Transverse colon (tissue), 4 donors: Measurements from ENCODE around the gene LCLAT1. TPM values are rescaled to one million over a fixed set of nuclear protein-coding genes. Genes with fewer than 3 reads are reported as not detected.

Experiments
- DNase-seq: peaks from one replicate; pipeline ENCODE4 v3.0.0-alpha.2; 2019
- H3K27ac ChIP-seq, 4 donors: fragments of 200-600 bp; sonication (generic); 2 replicates each; pipeline ENCODE4 v1.5.1; 2016 to 2018; ENCODE audit warnings: inconsistent platforms in 4 of 4
- H3K27me3 ChIP-seq: fragments of 200-600 bp; sonication (generic); 2 replicates; pipeline ENCODE4 v1.5.1; 2017; ENCODE audit warnings: inconsistent platforms
- H3K36me3 ChIP-seq, 4 donors: fragments of 200-600 bp; sonication (generic); 2 replicates each; pipeline ENCODE4 v1.5.1; 2017 to 2019; ENCODE audit warnings: inconsistent platforms in 4 of 4
- H3K4me1 ChIP-seq, 4 donors: fragments of 200-600 bp; sonication (generic); 2 replicates each; pipeline ENCODE4 v1.5.1; 2017 to 2020; ENCODE audit warnings: inconsistent platforms in 4 of 4
- H3K4me3 ChIP-seq, 4 donors: fragments of 200-600 bp; sonication (generic); 1 replicate in 1 of 4; 2 replicates in 3 of 4; pipeline versions ENCODE4 v1.5.1 to v1.6.1; 2017 to 2019; ENCODE audit warnings: inconsistent platforms in 4 of 4
- H3K9me3 ChIP-seq, 2 donors: fragments of 200-600 bp; sonication (generic); 2 replicates each; pipeline ENCODE4 v1.5.1; 2017 to 2019; ENCODE audit warnings: inconsistent platforms in 2 of 2
- CTCF ChIP-seq, 5 experiments: fragments of 200-600 bp in 3 of 5; fragments of 450-650 bp in 2 of 5; sonication (generic) in 3 of 5; IDR thresholded peaks; 1 replicate in 2 of 5; 2 replicates in 3 of 5; pipeline ENCODE4 v1.5.1; 2016 to 2017; ENCODE audit warnings: antibody characterized with exemption in 5 of 5, inconsistent platforms in 3 of 5, mild to moderate bottlenecking in 2 of 5, moderate library complexity in 1 of 5
- EP300 ChIP-seq: sonication (generic); formaldehyde crosslinking; IDR thresholded peaks from one replicate; pipeline ENCODE4 v1.6.1; 2017; ENCODE audit warnings: antibody characterized with exemption, low read depth
- POLR2A ChIP-seq: fragments of 450-650 bp; IDR thresholded peaks from one replicate; pipeline ENCODE4 v1.6.1; 2016; ENCODE audit warnings: antibody characterized with exemption, mild to moderate bottlenecking, moderate library complexity
- POLR2AphosphoS5 ChIP-seq, 3 donors: sonication (generic); formaldehyde crosslinking; IDR thresholded peaks; one replicate each; pipeline ENCODE4 v1.6.1; 2016; ENCODE audit warnings: antibody characterized with exemption in 3 of 3
- WGBS, 2 donors: methylation state at CpG; one replicate each; pipeline ENCODE4 v1.1.5; 2018; ENCODE audit warnings: low coverage in 1 of 2; 5-methylcytosine and 5-hydroxymethylcytosine counted together
- in situ Hi-C, 4 donors: fragments of 200-750 bp; cut with MboI; loops; one replicate each; pipeline versions ENCODE4 v1.15.0 to v1.15.1; 2017; ENCODE audit warnings: low sequenced_read_pairs in 3 of 4, low pct_ligation_motif_present in 1 of 4, low pct_unique_long_range_greater_than_20kb in 1 of 4
- intact Hi-C: fragments of 100-400 bp; cut with DNase I; formaldehyde crosslinking; loops from one replicate; pipeline ENCODE4 v1.15.1; 2023; ENCODE audit warnings: low total_unique reads
- total RNA-seq, 4 donors: library from RNA; depleted of rRNA; stranded (reverse); fragments of >200 nt; gene quantifications; one replicate each; pipeline ENCODE4 v1.1.0, GENCODE V29; 2016

LCLAT1 gene
- total RNA-seq, 4 donors from 2014 or later: 10.9 to 26.5 (median 16.6) TPM

- Histone ChIP-seq H3K27me3 (no peaks in the 10 kb centered on the region), H3K27ac (no peak overlapping the region), H3K9me3 (no peaks in the 10 kb centered on the region), H3K36me3 (no peaks in the 10 kb centered on the region), H3K4me3 (no peak overlapping the region), H3K4me1 (no peaks in the 10 kb centered on the region)
- TF ChIP-seq EP300 (no peak), POLR2AphosphoS5 (IDR thresholded peaks at IDR 0.05) (no peak), CTCF (IDR thresholded peaks at IDR 0.05) (no peak), POLR2A (no peak)
- in situ Hi-C loops (no loop called here), intact Hi-C loops (no loop called here)
- DNase-seq: no peak
Observed at GRCh38 chr2:30588994-30589393, 141.9 kb downstream of the LCLAT1 start.

- Histone ChIP-seq H3K4me3 (no peak overlapping the region), H3K27me3 (no peaks in the 10 kb centered on the region), H3K36me3 (no peaks in the 10 kb centered on the region), H3K9me3 (no peaks in the 10 kb centered on the region), H3K4me1 (no peaks in the 10 kb centered on the region), H3K27ac (no peak overlapping the region)
- in situ Hi-C loops (no loop called here), intact Hi-C loops (no loop called here)
- TF ChIP-seq EP300 (no peak), CTCF (IDR thresholded peaks at IDR 0.05) (no peak), POLR2AphosphoS5 (IDR thresholded peaks at IDR 0.05) (no peak), POLR2A (no peak)
- DNase-seq: no peak
- 88 to 100% methylated on average over 1 of the region's 1 CpG for WGBS, 2 donors
Observed at GRCh38 chr2:30590407-30590806, 143.4 kb downstream of the LCLAT1 start.

GRCh38 chr2:30591186-30591585 lies 144.1 kb downstream of the LCLAT1 start:
- 64 to 94% methylated on average over 2 of the region's 2 CpGs for WGBS, 2 donors
- no peak for TF ChIP-seq POLR2A
- TF ChIP-seq POLR2AphosphoS5 (IDR thresholded peaks at IDR 0.05): no peak
- TF ChIP-seq CTCF (IDR thresholded peaks at IDR 0.05): no peak
- TF ChIP-seq EP300: no peak
- no peak for DNase-seq
- no peaks in the 10 kb centered on the region for H3K9me3 ChIP-seq
- no peaks in the 10 kb centered on the region for H3K36me3 ChIP-seq
- no peaks in the 10 kb centered on the region for H3K27me3 ChIP-seq
- intact Hi-C loops (no loop called here), in situ Hi-C loops (no loop called here)
- no peaks in the 10 kb centered on the region for H3K4me1 ChIP-seq
- no peak overlapping the region for H3K27ac ChIP-seq
- no peak overlapping the region for H3K4me3 ChIP-seq

GRCh38 chr2:30601375-30601774 lies 154.3 kb downstream of the LCLAT1 start:
- intact Hi-C loops: no loop called here
- in situ Hi-C loops: no loop called here

More at GRCh38 chr2:30601375-30601774, 154.3 kb downstream of the LCLAT1 start:
- 50 to 71% methylated on average over 1 of the region's 1 CpG for WGBS, 2 donors
- H3K27me3 ChIP-seq: no peaks in the 10 kb centered on the region
- DNase-seq: no peak
- H3K27ac ChIP-seq: no peak overlapping the region
- TF ChIP-seq POLR2AphosphoS5 (IDR thresholded peaks at IDR 0.05): no peak
- no peak for TF ChIP-seq CTCF (IDR thresholded peaks at IDR 0.05)
- no peak for TF ChIP-seq POLR2A
- TF ChIP-seq EP300: no peak
- no peaks in the 10 kb centered on the region for H3K4me1 ChIP-seq
- no peaks in the 10 kb centered on the region for H3K9me3 ChIP-seq
- no peaks in the 10 kb centered on the region for H3K36me3 ChIP-seq
- H3K4me3 ChIP-seq: no peak overlapping the region
